ENCODE results near the gene TAOK2.

- no peak for TF ChIP-seq ZNF274 (IDR thresholded peaks at IDR 0.05; ENCODE audit: low read depth, low read length)
- no peak for TF ChIP-seq YY1 (IDR thresholded peaks at IDR 0.05; ENCODE audit: insufficient read depth, insufficient read length)
- TF ChIP-seq SUZ12 (IDR thresholded peaks at IDR 0.05; ENCODE audit: extremely low read depth, insufficient read depth, insufficient read length): no peak
Observed at GRCh38 chr16:29986231-29986630, 12.6 kb downstream of the TAOK2 start.

All from NT2/D1 (cell line).